PC-3 (cell line): ENCODE measurements around the gene PLD1. TPM values are rescaled to one million over a fixed set of nuclear protein-coding genes. Genes with fewer than 3 reads are reported as not detected.

Source experiments
- ATAC-seq: fragments of 200-7000 bp; cut with Tn5 transposase; 2 replicates; pipeline ENCODE4 v1.9.1; 2020; ENCODE audit warnings: mild to moderate bottlenecking, moderate library complexity
- BruUV-seq: library from RNA; stranded (reverse); fragments of 400-500 nt; replicated peaks from 2 replicates; lab custom pipeline; 2021; lab: Mats Ljungman, UMichigan
- CTCF ChIA-PET: fragments of 300-600 bp; sonication (Branson Sonifier 250); formaldehyde crosslinking; loops from one replicate; lab custom pipeline; 2022; ENCODE audit warnings: antibody characterized with exemption; lab: Charles Lee
- POLR2A ChIA-PET: fragments of 300-600 bp; sonication (Branson Sonifier 250); formaldehyde crosslinking; loops from one replicate; lab custom pipeline; 2022; ENCODE audit warnings: antibody characterized with exemption; ENCODE audit not compliant: unreplicated experiment; lab: Charles Lee
- DNase-seq: peaks from one replicate; pipeline ENCODE4 v3.0.0-alpha.2; 2015
- H2AFZ ChIP-seq: fragments of 300-600 bp; sonication (generic); 2 replicates; pipeline ENCODE4 v1.6.0; 2016; ENCODE audit warnings: antibody characterized with exemption, low read length
- H3F3A ChIP-seq: fragments of 300-600 bp; sonication (generic); one replicate; pipeline ENCODE4 v1.6.0; 2017; ENCODE audit warnings: antibody characterized with exemption, low read length, control low read depth, mild to moderate bottlenecking; ENCODE audit not compliant: unreplicated experiment
- H3K27ac ChIP-seq: fragments of 300-600 bp; sonication (generic); 2 replicates; pipeline ENCODE4 v1.5.1; 2016; ENCODE audit warnings: mild to moderate bottlenecking, low read length
- H3K27me3 ChIP-seq: fragments of 300-600 bp; sonication (generic); 2 replicates; pipeline ENCODE4 v1.6.1; 2016; ENCODE audit warnings: low read length, mixed read lengths
- H3K36me3 ChIP-seq: fragments of 300-600 bp; sonication (generic); 2 replicates; pipeline ENCODE4 v1.6.1; 2016; ENCODE audit warnings: low read depth, mixed run types, low read length, mixed read lengths
- H3K4me1 ChIP-seq: fragments of 300-600 bp; sonication (generic); 2 replicates; pipeline ENCODE4 v1.5.1; 2016; ENCODE audit warnings: low read length; ENCODE audit not compliant: insufficient read depth
- H3K4me2 ChIP-seq: fragments of 300-600 bp; sonication (generic); 2 replicates; pipeline ENCODE4 v1.6.0; 2016; ENCODE audit warnings: low read length
- H3K4me3 ChIP-seq: fragments of 300-600 bp; sonication (generic); 2 replicates; pipeline ENCODE4 v1.5.1; 2016; ENCODE audit warnings: mild to moderate bottlenecking, low read length, mixed read lengths
- H3K79me2 ChIP-seq: fragments of 300-600 bp; sonication (generic); 2 replicates; pipeline ENCODE4 v1.6.1; 2017; ENCODE audit warnings: low read length, mixed read lengths
- H3K9ac ChIP-seq: fragments of 300-600 bp; sonication (generic); 2 replicates; pipeline ENCODE4 v1.6.0; 2016; ENCODE audit warnings: mild to moderate bottlenecking, low read length
- H3K9me2 ChIP-seq: fragments of 300-600 bp; sonication (generic); replicated peaks from 2 replicates; pipeline ENCODE4 v1.6.1; 2016; ENCODE audit warnings: mixed run types, low read length, mixed read lengths
- H3K9me3 ChIP-seq: fragments of 300-600 bp; sonication (generic); 2 replicates; pipeline ENCODE4 v1.6.1; 2016; ENCODE audit warnings: low read length, mixed read lengths
- H4K20me1 ChIP-seq: fragments of 300-600 bp; sonication (generic); 2 replicates; pipeline ENCODE4 v1.6.1; 2016; ENCODE audit warnings: low read length, mixed read lengths
- CTCF ChIP-seq: fragments of 300-600 bp; sonication (generic); conservative IDR thresholded peaks from 2 replicates; pipeline ENCODE4 v1.5.1; 2017; ENCODE audit warnings: antibody characterized with exemption, low read depth, mild to moderate bottlenecking, low read length
- EZH2 ChIP-seq: fragments of 300-600 bp; sonication (generic); IDR thresholded peaks from one replicate; pipeline ENCODE4 v1.6.1; 2017; ENCODE audit warnings: antibody characterized with exemption, mild to moderate bottlenecking, low read length; ENCODE audit not compliant: unreplicated experiment
- EZH2phosphoT487 ChIP-seq: fragments of 300-600 bp; sonication (generic); IDR thresholded peaks from 2 replicates; pipeline ENCODE4 v1.6.1; 2018; ENCODE audit warnings: mild to moderate bottlenecking, antibody characterized with exemption, low read length, borderline replicate concordance
- intact Hi-C: fragments of 100-400 bp; cut with micrococcal nuclease; formaldehyde crosslinking; loops from 2 replicates; pipeline ENCODE4 v1.9.0; 2023
- total RNA-seq: library from RNA; depleted of rRNA; stranded (reverse); fragments of >200 nt; gene quantifications from 2 replicates; pipeline ENCODE4 v1.2.3, GENCODE V29; 2014

The PLD1 gene
- total RNA-seq, 1 experiment from 2014 or later: 7.3 TPM

GRCh38 chr3:171854649-171855305 is 44.5 kb upstream of the PLD1 start:
- POLR2A ChIA-PET: no interaction called here
- Histone ChIP-seq H3K4me2 (no peak overlapping the region), H3K36me3 (peaks cover 13% of the 10 kb centered on the region; the same call in 1 of the 2 replicates), H3K9me2 (no peaks in the 10 kb centered on the region), H4K20me1 (no peaks in the 10 kb centered on the region), H3K4me3 (no peak overlapping the region; the same call in 1 of the 2 replicates), H3K27me3 (no peaks in the 10 kb centered on the region), H3K4me1 (peaks cover 5% of the 10 kb centered on the region; the same call in 1 of the 2 replicates), H2AFZ (no peak overlapping the region), H3F3A (no peaks in the 10 kb centered on the region), H3K9ac (no peak overlapping the region), H3K79me2 (no peaks in the 10 kb centered on the region), H3K27ac (no peak overlapping the region), H3K9me3 (peaks cover 28% of the 10 kb centered on the region)
- intact Hi-C loops: no loop called here
- peak; percentile 22 for DNase-seq
- ATAC-seq: no peak
- TF ChIP-seq CTCF (no peak), EZH2 (no peak), EZH2phosphoT487 (no peak)
- CTCF ChIA-PET: no interaction called here
- no TSS peak for BruUV-seq

GRCh38 chr3:171851660-171852058 is 41.4 kb upstream of the PLD1 start:
- Histone ChIP-seq H3K9me2 (no peaks in the 10 kb centered on the region), H3K4me3 (no peak overlapping the region), H3K9me3 (peaks cover 28% of the 10 kb centered on the region), H3K36me3 (peaks cover 13% of the 10 kb centered on the region; the same call in 1 of the 2 replicates), H2AFZ (no peak overlapping the region), H4K20me1 (no peaks in the 10 kb centered on the region), H3K27me3 (no peaks in the 10 kb centered on the region), H3K27ac (peak overlapping the region; percentile 29), H3K4me1 (peaks cover 5% of the 10 kb centered on the region; the same call in 1 of the 2 replicates), H3F3A (no peaks in the 10 kb centered on the region), H3K9ac (no peak overlapping the region), H3K79me2 (no peaks in the 10 kb centered on the region), H3K4me2 (0 out of 2 replicates have a peak overlapping the region, but pooled peaks have one; percentile 14)
- no TSS peak for BruUV-seq
- POLR2A ChIA-PET: no interaction called here
- intact Hi-C loops: no loop called here
- ATAC-seq (peak; percentile 76), DNase-seq (peak; percentile 82)
- no peak for TF ChIP-seq EZH2phosphoT487
- CTCF ChIA-PET: no interaction called here

GRCh38 chr3:171850960-171851659 is 40.8 kb upstream of the PLD1 start:
- Histone ChIP-seq H4K20me1 (no peaks in the 10 kb centered on the region), H3K27ac (peak overlapping the region; percentile 29), H3K9me2 (no peaks in the 10 kb centered on the region), H3K4me3 (no peak overlapping the region), H3K36me3 (peaks cover 13% of the 10 kb centered on the region; the same call in 1 of the 2 replicates), H3K27me3 (no peaks in the 10 kb centered on the region), H3F3A (no peaks in the 10 kb centered on the region), H3K4me1 (peaks cover 5% of the 10 kb centered on the region; the same call in 1 of the 2 replicates), H3K9me3 (peaks cover 26% of the 10 kb centered on the region), H3K4me2 (0 out of 2 replicates have a peak overlapping the region, but pooled peaks have one; percentile 14), H2AFZ (no peak overlapping the region), H3K79me2 (no peaks in the 10 kb centered on the region), H3K9ac (no peak overlapping the region; the same call in 1 of the 2 replicates)
- ChIA-PET CTCF (no interaction called here), POLR2A (no interaction called here)
- TF ChIP-seq EZH2phosphoT487: no peak
- no peak for TF ChIP-seq EZH2
- TF ChIP-seq CTCF: no peak
- DNase-seq (no peak), ATAC-seq (no peak)
- no TSS peak for BruUV-seq
- intact Hi-C loops: no loop called here
